Osteoblast (primary cell): ENCODE results near the gene CNKSR3. TPM values are rescaled to one million over a fixed set of nuclear protein-coding genes. Genes with fewer than 3 reads are reported as not detected.

Source experiments
- DNase-seq: peaks from one replicate; pipeline ENCODE4 v3.0.0; 2011; ENCODE audit warnings: low spot score, mixed read lengths; ENCODE audit not compliant: insufficient read length; ENCODE audit errors: missing footprints
- H2AFZ ChIP-seq: 2 replicates; pipeline ENCODE4 v1.6.0; 2011; ENCODE audit warnings: mild to moderate bottlenecking, low read length
- H3K27ac ChIP-seq: 2 replicates; pipeline ENCODE4 v1.5.1; 2011; ENCODE audit warnings: mild to moderate bottlenecking, low read depth, low read length, moderate library complexity
- H3K27me3 ChIP-seq: 2 replicates; pipeline ENCODE4 v1.6.0; 2012; ENCODE audit warnings: mild to moderate bottlenecking, control low read depth, inconsistent platforms, low read length, moderate library complexity; ENCODE audit not compliant: insufficient read depth
- H3K36me3 ChIP-seq: 2 replicates; pipeline ENCODE4 v1.5.1; 2011; ENCODE audit warnings: mild to moderate bottlenecking, low read length, control low read depth, moderate library complexity; ENCODE audit not compliant: insufficient read depth
- H3K4me1 ChIP-seq: 2 replicates; pipeline ENCODE4 v1.5.1; 2011; ENCODE audit warnings: mild to moderate bottlenecking, low read length, control low read depth, moderate library complexity; ENCODE audit not compliant: insufficient read depth
- H3K4me2 ChIP-seq: 2 replicates; pipeline ENCODE4 v1.6.0; 2011; ENCODE audit warnings: mild to moderate bottlenecking, low read length; ENCODE audit not compliant: insufficient read depth
- H3K4me3 ChIP-seq: fragments of 200-600 bp; sonication (generic); 3 replicates; pipeline ENCODE4 v1.5.1; 2012; ENCODE audit warnings: mild to moderate bottlenecking, low read length, inconsistent platforms; ENCODE audit not compliant: insufficient read depth
- H3K79me2 ChIP-seq: 2 replicates; pipeline ENCODE4 v1.6.0; 2012; ENCODE audit warnings: mild to moderate bottlenecking, low read length, control low read depth, inconsistent platforms; ENCODE audit not compliant: insufficient read depth
- H3K9me3 ChIP-seq: 2 replicates; pipeline ENCODE4 v1.5.1; 2011; ENCODE audit warnings: low read depth, low read length, control low read depth
- H4K20me1 ChIP-seq: 2 replicates; pipeline ENCODE4 v1.6.0; 2012; ENCODE audit warnings: mild to moderate bottlenecking, low read length, control low read depth; ENCODE audit not compliant: insufficient read depth
- total RNA-seq: library from RNA; depleted of rRNA; stranded (reverse); fragments of >200 nt; gene quantifications from 2 replicates; pipeline ENCODE4 v1.2.3, GENCODE V29; 2012
- TF ChIP-seq, protein P1 (sequence below): IDR thresholded peaks from 2 replicates; pipeline ENCODE4 v1.5.1; 2011; ENCODE audit warnings: mild to moderate bottlenecking, low read depth, low read length, moderate library complexity; ENCODE audit errors: extremely low read depth

CNKSR3 gene
- total RNA-seq, 1 donor: 5.4 TPM

DNA sequence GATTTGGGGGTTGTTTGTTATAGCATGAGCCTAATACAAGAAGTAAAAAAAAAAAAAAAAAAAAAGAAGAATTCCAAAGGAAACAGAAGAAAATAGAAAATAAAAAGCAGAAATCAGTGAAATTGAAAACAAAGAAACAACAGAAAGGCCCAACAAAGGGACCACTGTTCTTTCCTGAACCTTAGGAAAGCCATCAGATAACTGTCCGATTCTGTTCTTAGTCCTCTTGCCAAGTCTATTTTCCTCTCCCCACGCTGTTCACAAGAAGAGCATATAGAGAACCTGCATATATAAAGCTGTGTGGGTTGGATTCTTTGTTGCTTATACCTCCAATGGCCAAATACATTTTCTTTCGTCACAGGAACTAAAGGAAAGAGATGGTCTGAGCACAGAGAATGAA, 115.9 kb downstream of the CNKSR3 start:
- Histone ChIP-seq H4K20me1 (no peaks in the 10 kb centered on the region), H3K4me3 (no peak overlapping the region), H2AFZ (no peak overlapping the region), H3K79me2 (no peaks in the 10 kb centered on the region), H3K27me3 (no peaks in the 10 kb centered on the region), H3K4me1 (peaks cover 10% of the 10 kb centered on the region), H3K4me2 (no peak overlapping the region), H3K36me3 (no peaks in the 10 kb centered on the region), H3K9me3 (no peaks in the 10 kb centered on the region), H3K27ac (no peak overlapping the region)
- TF ChIP-seq, protein P1, sequence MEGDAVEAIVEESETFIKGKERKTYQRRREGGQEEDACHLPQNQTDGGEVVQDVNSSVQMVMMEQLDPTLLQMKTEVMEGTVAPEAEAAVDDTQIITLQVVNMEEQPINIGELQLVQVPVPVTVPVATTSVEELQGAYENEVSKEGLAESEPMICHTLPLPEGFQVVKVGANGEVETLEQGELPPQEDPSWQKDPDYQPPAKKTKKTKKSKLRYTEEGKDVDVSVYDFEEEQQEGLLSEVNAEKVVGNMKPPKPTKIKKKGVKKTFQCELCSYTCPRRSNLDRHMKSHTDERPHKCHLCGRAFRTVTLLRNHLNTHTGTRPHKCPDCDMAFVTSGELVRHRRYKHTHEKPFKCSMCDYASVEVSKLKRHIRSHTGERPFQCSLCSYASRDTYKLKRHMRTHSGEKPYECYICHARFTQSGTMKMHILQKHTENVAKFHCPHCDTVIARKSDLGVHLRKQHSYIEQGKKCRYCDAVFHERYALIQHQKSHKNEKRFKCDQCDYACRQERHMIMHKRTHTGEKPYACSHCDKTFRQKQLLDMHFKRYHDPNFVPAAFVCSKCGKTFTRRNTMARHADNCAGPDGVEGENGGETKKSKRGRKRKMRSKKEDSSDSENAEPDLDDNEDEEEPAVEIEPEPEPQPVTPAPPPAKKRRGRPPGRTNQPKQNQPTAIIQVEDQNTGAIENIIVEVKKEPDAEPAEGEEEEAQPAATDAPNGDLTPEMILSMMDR: no peak
- no peak for DNase-seq

DNA sequence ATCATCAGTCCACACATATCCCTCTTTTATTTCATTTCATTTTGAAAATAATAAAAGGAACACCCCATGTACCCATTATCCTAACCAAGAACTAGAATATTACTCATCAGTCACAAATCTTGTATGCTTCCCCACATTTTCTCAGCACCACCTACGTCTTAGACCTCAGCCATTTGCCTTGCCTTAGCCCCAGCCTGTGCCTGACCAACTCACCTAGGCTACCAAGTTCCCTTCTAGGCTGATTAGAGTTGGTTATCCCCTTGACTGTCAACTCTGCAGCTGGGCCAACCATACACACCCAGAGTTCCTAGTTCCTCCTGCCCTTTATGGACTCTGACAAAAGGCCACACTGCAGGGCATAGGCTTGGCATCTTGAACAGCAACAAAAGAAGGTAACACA, 120.5 kb downstream of the CNKSR3 start:
- Histone ChIP-seq H3K27me3 (peaks cover 4% of the 10 kb centered on the region), H3K4me2 (no peak overlapping the region), H3K27ac (no peak overlapping the region), H3K4me3 (no peak overlapping the region), H2AFZ (no peak overlapping the region), H3K9me3 (peaks cover 3% of the 10 kb centered on the region), H3K79me2 (no peaks in the 10 kb centered on the region), H3K4me1 (peaks cover 19% of the 10 kb centered on the region), H3K36me3 (no peaks in the 10 kb centered on the region), H4K20me1 (no peaks in the 10 kb centered on the region)
- no peak for DNase-seq
- TF ChIP-seq, protein P1: no peak

DNA sequence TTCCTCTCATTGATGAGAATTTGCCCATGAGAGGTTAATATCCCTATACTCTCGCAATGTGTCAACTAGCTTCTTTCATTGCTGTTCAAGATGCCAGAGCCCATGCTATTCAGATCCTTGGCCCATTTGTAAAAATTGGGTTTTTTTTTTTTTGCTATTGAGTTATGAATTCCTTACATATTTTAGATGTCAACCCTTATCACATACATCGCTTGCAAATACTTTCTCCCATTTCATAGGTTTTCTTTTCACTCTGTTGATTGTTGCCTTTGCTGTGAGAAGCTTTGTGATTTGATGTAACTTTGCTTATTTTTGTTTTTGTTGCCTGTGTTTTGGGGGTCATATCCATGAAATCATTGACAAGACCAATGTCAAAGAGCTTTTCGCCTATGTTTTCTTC, 121.7 kb downstream of the CNKSR3 start:
- H3K27ac ChIP-seq: no peak overlapping the region
- H4K20me1 ChIP-seq: no peaks in the 10 kb centered on the region
- no peaks in the 10 kb centered on the region for H3K79me2 ChIP-seq
- H3K9me3 ChIP-seq: peaks cover 3% of the 10 kb centered on the region
- TF ChIP-seq, protein P1: no peak
- no peak for DNase-seq
- peaks cover 5% of the 10 kb centered on the region for H3K27me3 ChIP-seq
- peaks cover 19% of the 10 kb centered on the region for H3K4me1 ChIP-seq
- H3K36me3 ChIP-seq: no peaks in the 10 kb centered on the region
- H2AFZ ChIP-seq: no peak overlapping the region
- no peak overlapping the region for H3K4me2 ChIP-seq
- H3K4me3 ChIP-seq: no peak overlapping the region

DNA sequence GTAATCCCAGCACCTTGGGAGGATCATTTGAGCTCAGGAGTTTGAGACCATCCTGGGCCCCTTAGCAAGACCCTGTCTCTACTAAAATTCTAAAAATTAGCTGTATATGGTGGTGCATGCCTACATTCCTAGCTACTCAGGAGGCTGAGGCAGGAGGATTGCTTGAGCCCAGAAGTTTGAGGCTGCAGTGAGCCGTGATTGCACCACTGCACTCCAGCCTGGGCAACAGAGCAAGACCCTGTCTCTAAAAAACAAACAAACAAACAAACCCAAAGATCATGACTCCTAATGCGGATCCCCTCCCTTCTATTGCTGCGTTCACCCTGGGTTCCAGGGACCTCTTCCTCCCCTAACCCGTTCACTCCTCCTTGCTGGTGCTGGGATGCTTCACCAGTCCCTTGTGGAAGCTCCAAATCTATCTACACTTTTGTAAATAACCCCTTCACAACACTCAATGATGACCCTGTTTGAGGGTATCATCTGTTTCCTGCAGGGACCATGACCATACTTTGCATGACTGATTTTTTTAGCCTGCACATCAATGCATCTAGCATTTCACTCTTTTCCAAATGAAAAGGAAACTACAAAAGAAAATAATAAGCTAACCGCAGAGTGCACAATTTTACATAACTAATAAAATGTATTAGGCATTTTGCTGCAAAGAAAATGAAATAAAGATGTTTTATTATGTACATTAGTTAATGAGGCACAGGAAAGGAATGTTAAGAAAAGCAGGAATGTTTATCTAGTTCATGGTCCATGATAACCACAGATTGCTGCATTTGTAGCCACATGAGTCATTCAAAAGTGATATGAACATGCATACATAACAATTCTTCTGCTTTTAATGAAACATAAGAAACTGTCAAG, 123.4 kb downstream of the CNKSR3 start:
- no peak for DNase-seq
- Histone ChIP-seq H2AFZ (no peak overlapping the region), H4K20me1 (no peaks in the 10 kb centered on the region), H3K4me3 (no peak overlapping the region), H3K36me3 (no peaks in the 10 kb centered on the region), H3K9me3 (peaks cover 3% of the 10 kb centered on the region), H3K4me2 (peak overlapping the region; percentile 40), H3K79me2 (no peaks in the 10 kb centered on the region), H3K27ac (no peak overlapping the region), H3K4me1 (peaks cover 19% of the 10 kb centered on the region), H3K27me3 (peaks cover 5% of the 10 kb centered on the region)
- TF ChIP-seq, protein P1: no peak
